Vagina (tissue), 2 donors: ENCODE results near the gene ABLIM1. TPM values are rescaled to one million over a fixed set of nuclear protein-coding genes. Genes with fewer than 3 reads are reported as not detected.
A peak's percentile ranks its signal among the peaks of the same experiment; 100 is the strongest.

ENCODE experiments used
- DNase-seq, 2 donors: peaks; one replicate each; pipeline ENCODE4 v3.0.0-alpha.2; 2017; ENCODE audit errors: extremely low spot score in 2 of 2
- H3K27ac ChIP-seq: fragments of 200-600 bp; sonication (generic); one replicate; pipeline ENCODE4 v1.5.1; 2019
- H3K27me3 ChIP-seq: fragments of 200-600 bp; sonication (generic); one replicate; pipeline ENCODE4 v1.5.1; 2019
- H3K36me3 ChIP-seq, 2 donors: fragments of 200-600 bp; sonication (generic); one replicate each; pipeline ENCODE4 v1.5.1; 2017 to 2019
- H3K4me1 ChIP-seq: fragments of 200-600 bp; sonication (generic); one replicate; pipeline ENCODE4 v1.5.1; 2019
- H3K4me3 ChIP-seq, 2 donors: fragments of 200-600 bp; sonication (generic); 1 replicate in 1 of 2; 2 replicates in 1 of 2; pipeline ENCODE4 v1.5.1; 2016 to 2019
- H3K9me3 ChIP-seq: fragments of 200-600 bp; sonication (generic); one replicate; pipeline ENCODE4 v1.5.1; 2019
- POLR2A ChIP-seq, 2 donors: fragments of 450-650 bp; IDR thresholded peaks; one replicate each; pipeline ENCODE4 v1.6.1; 2017; ENCODE audit warnings: antibody characterized with exemption in 2 of 2, mild to moderate bottlenecking in 2 of 2, moderate library complexity in 2 of 2
- POLR2AphosphoS5 ChIP-seq, 2 donors: sonication (generic); formaldehyde crosslinking; IDR thresholded peaks; one replicate each; pipeline ENCODE4 v1.9.0; 2017; ENCODE audit warnings: antibody characterized with exemption in 2 of 2, mild to moderate bottlenecking in 2 of 2, low read depth in 1 of 2; ENCODE audit not compliant: insufficient read depth in 1 of 2
- intact Hi-C: fragments of 100-400 bp; cut with DNase I; formaldehyde crosslinking; loops from one replicate; pipeline ENCODE4 v1.15.1; 2023
- total RNA-seq: library from RNA; depleted of rRNA; stranded (reverse); fragments of >200 nt; gene quantifications from one replicate; pipeline ENCODE4 v1.2.3, GENCODE V29; 2016
- TF ChIP-seq, protein P1 (sequence below), 3 experiments: fragments of 450-650 bp in 2 of 3; fragments of 200-600 bp in 1 of 3; sonication (generic) in 1 of 3; IDR thresholded peaks; one replicate each; pipeline ENCODE4 v1.5.1; 2017 to 2019; ENCODE audit warnings: antibody characterized with exemption in 3 of 3, mild to moderate bottlenecking in 2 of 3, moderate library complexity in 2 of 3

The ABLIM1 gene
- total RNA-seq, 1 donor from 2014 or later, result 176 TPM

DNA sequence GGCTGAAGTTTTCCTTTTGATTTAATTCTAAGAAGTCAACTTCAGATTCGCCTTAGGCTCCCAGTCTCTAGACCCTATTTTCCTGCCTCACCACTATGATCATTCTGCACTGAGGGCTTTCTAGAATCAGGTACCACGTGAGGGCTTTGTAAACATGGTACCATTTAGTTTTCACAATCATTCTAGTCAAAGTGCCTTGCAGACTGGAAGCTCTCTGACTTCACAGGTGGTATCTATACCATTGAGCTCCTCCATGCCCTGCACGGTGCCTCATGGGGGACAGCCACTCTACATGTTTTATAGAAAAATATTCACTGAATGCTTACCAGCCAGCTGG is 106.5 kb downstream of the ABLIM1 start:
- Histone ChIP-seq H3K9me3 (no peaks in the 10 kb centered on the region), H3K4me3 (peak overlapping the region in 1 of 2 donors; percentile 7), H3K27me3 (no peaks in the 10 kb centered on the region), H3K4me1 (peaks cover 13% of the 10 kb centered on the region), H3K36me3 (no peaks in the 10 kb centered on the region), H3K27ac (peak overlapping the region; percentile 11)
- no peak for TF ChIP-seq POLR2A (IDR thresholded peaks at IDR 0.05)
- intact Hi-C loops, result loop anchor here (5.0 kb wide), 2 partner anchors 151 to 236 kb away; no protein-coding TSS in a partner anchor
- no peak for DNase-seq

DNA sequence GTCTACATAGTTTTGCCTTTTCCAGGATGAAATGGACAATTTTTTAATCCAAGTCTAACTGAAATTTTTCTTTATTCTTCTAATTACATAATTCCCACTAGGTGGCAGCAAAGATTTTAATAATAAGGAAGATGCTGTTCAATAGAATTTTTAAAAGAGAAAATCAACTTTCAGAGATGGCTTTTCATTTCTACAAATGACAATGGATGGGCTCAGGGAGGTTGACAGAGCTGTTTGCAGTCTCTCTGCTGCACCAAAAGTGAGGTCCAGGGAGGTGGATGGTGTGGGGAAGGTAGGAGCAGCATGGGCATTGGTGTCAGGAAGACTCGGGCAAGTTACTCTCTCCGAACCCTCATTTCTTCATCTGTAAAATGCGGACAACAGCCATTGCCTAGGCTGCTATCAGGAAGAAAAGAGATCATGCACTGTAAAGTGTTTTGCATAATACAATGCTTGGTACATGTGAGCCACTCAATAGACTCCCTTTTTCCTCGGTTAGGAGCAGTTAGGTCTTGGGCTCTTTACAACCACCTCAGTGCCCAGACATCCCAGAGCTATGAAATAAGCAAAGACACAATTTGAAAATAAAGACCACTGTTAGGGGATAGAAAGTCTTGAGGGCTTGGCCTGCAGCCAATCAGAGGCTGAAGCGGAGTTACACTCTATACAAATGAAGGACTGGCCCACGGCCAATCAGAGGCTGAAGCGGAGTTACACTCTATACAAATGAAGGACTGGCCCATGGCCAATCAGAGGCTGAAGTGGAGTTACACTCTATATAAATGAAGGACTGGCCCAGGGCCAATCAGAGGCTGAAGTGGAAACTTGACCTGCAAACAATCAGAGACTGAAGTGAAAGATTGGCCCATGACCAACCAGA is 107.1 kb downstream of the ABLIM1 start:
- Histone ChIP-seq H3K4me3 (peak overlapping the region; percentile 2 to 24), H3K27ac (peak overlapping the region; percentile 11), H3K36me3 (no peaks in the 10 kb centered on the region), H3K4me1 (peaks cover 13% of the 10 kb centered on the region), H3K27me3 (no peaks in the 10 kb centered on the region), H3K9me3 (no peaks in the 10 kb centered on the region)
- DNase-seq, result no peak
- intact Hi-C loops, result loop anchor here (5.0 kb wide), 2 partner anchors 151 to 236 kb away; no protein-coding TSS in a partner anchor
- TF ChIP-seq POLR2AphosphoS5 (IDR thresholded peaks at IDR 0.05; ENCODE audit: insufficient read depth in 1 of 2, low read depth in 1 of 2) (peak in 1 of 2 donors; percentile 30), POLR2A (IDR thresholded peaks at IDR 0.05) (no peak)
- TF ChIP-seq, protein P1, sequence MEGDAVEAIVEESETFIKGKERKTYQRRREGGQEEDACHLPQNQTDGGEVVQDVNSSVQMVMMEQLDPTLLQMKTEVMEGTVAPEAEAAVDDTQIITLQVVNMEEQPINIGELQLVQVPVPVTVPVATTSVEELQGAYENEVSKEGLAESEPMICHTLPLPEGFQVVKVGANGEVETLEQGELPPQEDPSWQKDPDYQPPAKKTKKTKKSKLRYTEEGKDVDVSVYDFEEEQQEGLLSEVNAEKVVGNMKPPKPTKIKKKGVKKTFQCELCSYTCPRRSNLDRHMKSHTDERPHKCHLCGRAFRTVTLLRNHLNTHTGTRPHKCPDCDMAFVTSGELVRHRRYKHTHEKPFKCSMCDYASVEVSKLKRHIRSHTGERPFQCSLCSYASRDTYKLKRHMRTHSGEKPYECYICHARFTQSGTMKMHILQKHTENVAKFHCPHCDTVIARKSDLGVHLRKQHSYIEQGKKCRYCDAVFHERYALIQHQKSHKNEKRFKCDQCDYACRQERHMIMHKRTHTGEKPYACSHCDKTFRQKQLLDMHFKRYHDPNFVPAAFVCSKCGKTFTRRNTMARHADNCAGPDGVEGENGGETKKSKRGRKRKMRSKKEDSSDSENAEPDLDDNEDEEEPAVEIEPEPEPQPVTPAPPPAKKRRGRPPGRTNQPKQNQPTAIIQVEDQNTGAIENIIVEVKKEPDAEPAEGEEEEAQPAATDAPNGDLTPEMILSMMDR (IDR thresholded peaks at IDR 0.05), result peak; percentile 43 to 65 (median 64)

DNA sequence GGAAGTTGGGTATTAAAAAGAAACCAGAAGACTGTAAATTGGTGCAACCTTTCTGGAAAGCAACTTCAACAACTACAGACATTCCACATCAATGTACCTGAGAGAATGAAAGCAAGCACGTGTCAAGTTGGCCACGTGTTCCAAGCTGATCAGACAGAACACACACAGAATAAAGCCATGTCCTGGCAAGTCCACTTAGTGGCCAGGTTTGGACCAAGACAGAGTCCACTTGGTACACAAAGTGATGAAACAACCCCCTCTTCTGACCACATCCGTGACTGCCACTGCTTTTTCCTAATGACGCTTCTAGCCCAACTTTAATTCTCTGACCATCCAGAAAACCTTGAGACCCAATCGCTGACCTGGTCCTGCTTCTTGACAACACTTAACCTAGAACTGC is 109.4 kb downstream of the ABLIM1 start:
- H3K9me3 ChIP-seq, result no peaks in the 10 kb centered on the region
- no peak for DNase-seq
- H3K27me3 ChIP-seq, result no peaks in the 10 kb centered on the region
- no peak overlapping the region for H3K27ac ChIP-seq
- no peaks in the 10 kb centered on the region for H3K36me3 ChIP-seq
- TF ChIP-seq POLR2A (IDR thresholded peaks at IDR 0.05), result no peak
- TF ChIP-seq, protein P1 (IDR thresholded peaks at IDR 0.05), result peak in 2 of 3 experiments; percentile 32 to 44
- H3K4me3 ChIP-seq, result no peak overlapping the region
- H3K4me1 ChIP-seq, result peaks cover 17% of the 10 kb centered on the region
- intact Hi-C loops, result loop anchor here (2.0 kb wide), 1 partner anchor 78 kb away; no protein-coding TSS in a partner anchor

DNA sequence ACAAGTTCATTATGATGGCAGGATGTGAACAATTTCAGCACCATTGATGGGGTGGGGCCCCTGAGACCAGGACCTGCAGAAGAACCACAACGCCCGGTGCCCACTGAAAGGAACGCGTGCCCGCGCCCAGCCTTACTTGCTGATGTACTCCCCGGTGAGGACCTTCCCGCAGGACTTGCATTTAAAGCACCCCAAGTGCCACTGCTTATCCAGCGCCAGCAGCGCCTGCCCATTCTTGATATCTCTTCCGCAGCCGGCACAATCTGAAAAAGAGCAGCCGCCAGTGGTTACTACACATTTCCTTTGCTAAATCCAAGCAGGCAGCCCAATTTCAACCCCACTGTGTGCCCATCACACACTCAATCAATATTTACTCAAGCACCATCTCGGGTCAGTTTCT is 110.6 kb downstream of the ABLIM1 start:
- Histone ChIP-seq H3K4me3 (no peak overlapping the region), H3K9me3 (no peaks in the 10 kb centered on the region), H3K27me3 (no peaks in the 10 kb centered on the region), H3K36me3 (no peaks in the 10 kb centered on the region), H3K4me1 (peaks cover 20% of the 10 kb centered on the region), H3K27ac (no peak overlapping the region)
- intact Hi-C loops, result no loop called here
- no peak for DNase-seq
- TF ChIP-seq, protein P1 (IDR thresholded peaks at IDR 0.05), result no peak
- no peak for TF ChIP-seq POLR2A (IDR thresholded peaks at IDR 0.05)
- no peak for TF ChIP-seq POLR2AphosphoS5 (IDR thresholded peaks at IDR 0.05; ENCODE audit: insufficient read depth in 1 of 2, low read depth in 1 of 2)

DNA sequence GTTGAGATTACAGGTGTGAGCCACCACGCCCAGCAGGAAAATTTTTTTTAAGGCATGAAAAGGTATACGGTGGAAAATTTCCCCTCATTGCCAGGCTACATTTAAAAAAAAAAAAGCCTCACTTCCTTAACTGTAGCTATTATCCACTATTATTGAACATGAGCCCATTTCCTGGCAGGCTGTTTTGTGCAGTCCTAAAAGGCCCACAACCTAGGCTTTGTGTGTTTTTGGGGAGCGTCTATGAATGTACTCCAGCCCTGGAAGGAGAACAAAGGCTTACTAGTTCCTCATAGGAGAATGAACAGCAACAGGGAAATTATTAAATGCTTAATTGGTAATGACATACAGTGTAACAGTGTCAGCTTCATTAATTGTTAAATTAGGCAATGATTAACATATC is 111.0 kb downstream of the ABLIM1 start:
- TF ChIP-seq POLR2A (IDR thresholded peaks at IDR 0.05) (no peak), POLR2AphosphoS5 (IDR thresholded peaks at IDR 0.05; ENCODE audit: insufficient read depth in 1 of 2, low read depth in 1 of 2) (no peak)
- TF ChIP-seq, protein P1 (IDR thresholded peaks at IDR 0.05), result no peak
- intact Hi-C loops, result no loop called here
- no peak overlapping the region for H3K27ac ChIP-seq
- no peak overlapping the region for H3K4me3 ChIP-seq
- no peaks in the 10 kb centered on the region for H3K9me3 ChIP-seq
- peaks cover 21% of the 10 kb centered on the region for H3K4me1 ChIP-seq
- no peak for DNase-seq
- no peaks in the 10 kb centered on the region for H3K27me3 ChIP-seq
- H3K36me3 ChIP-seq, result no peaks in the 10 kb centered on the region
